Testis (tissue), 3 donors: ENCODE results near the gene DRG2. TPM values are rescaled to one million over a fixed set of nuclear protein-coding genes. Genes with fewer than 3 reads are reported as not detected.

Experiments used
- DNase-seq: peaks from one replicate; pipeline ENCODE4 v3.0.0-alpha.2; 2019
- H3K27ac ChIP-seq, 2 donors: fragments of 200-600 bp; sonication (generic); one replicate each; pipeline ENCODE4 v1.5.1; 2019
- H3K27me3 ChIP-seq: fragments of 200-600 bp; sonication (generic); one replicate; pipeline ENCODE4 v1.5.1; 2019
- H3K36me3 ChIP-seq: fragments of 200-600 bp; sonication (generic); one replicate; pipeline ENCODE4 v1.5.1; 2017; ENCODE audit warnings: low read depth; ENCODE audit errors: missing control alignments
- H3K4me1 ChIP-seq: fragments of 200-600 bp; sonication (generic); one replicate; pipeline ENCODE4 v1.5.1; 2019
- H3K4me3 ChIP-seq, 2 donors: fragments of 200-600 bp; sonication (generic); one replicate each; pipeline ENCODE4 v1.5.1; 2017 to 2019
- H3K9me3 ChIP-seq: fragments of 200-600 bp; sonication (generic); one replicate; pipeline ENCODE4 v1.5.1; 2017
- CTCF ChIP-seq, 3 experiments: fragments of 450-650 bp in 2 of 3; fragments of 200-600 bp in 1 of 3; sonication (generic) in 1 of 3; IDR thresholded peaks; one replicate each; pipeline ENCODE4 v1.5.1; 2016 to 2019; ENCODE audit warnings: antibody characterized with exemption in 3 of 3, mild to moderate bottlenecking in 2 of 3, moderate library complexity in 1 of 3
- POLR2A ChIP-seq: fragments of 450-650 bp; IDR thresholded peaks from one replicate; pipeline ENCODE4 v1.6.1; 2017; ENCODE audit warnings: antibody characterized with exemption, mild to moderate bottlenecking, moderate library complexity
- WGBS, 2 donors: methylation state at CpG; one replicate each; pipeline ENCODE4 v1.1.5; 2018; 5-methylcytosine and 5-hydroxymethylcytosine counted together
- intact Hi-C: fragments of 100-400 bp; cut with DNase I; formaldehyde crosslinking; loops from one replicate; pipeline ENCODE4 v1.15.1; 2023; ENCODE audit warnings: low total_unique reads
- polyA plus RNA-seq: library from polyadenylated mRNA; stranded (reverse); fragments of 350-450 nt; fragmentation: Illumina TruSeq; extraction: RNeasy Lipid Tissue Mini Kit (QIAGEN cat#74804); gene quantifications from one replicate; pipeline ENCODE4 v1.2.3, GENCODE V29; 2014; ENCODE audit warnings: low read depth, low replicate concordance; ENCODE audit not compliant: insufficient read depth
- total RNA-seq, 2 donors: library from RNA; depleted of rRNA; stranded (reverse); fragments of >200 nt; gene quantifications; one replicate each; pipeline ENCODE4 v1.2.3, GENCODE V29; 2016

Gene DRG2
- total and polyA plus RNA-seq, 3 donors from 2014 or later: 26.0 to 43.1 (median 42.9) TPM

DNA sequence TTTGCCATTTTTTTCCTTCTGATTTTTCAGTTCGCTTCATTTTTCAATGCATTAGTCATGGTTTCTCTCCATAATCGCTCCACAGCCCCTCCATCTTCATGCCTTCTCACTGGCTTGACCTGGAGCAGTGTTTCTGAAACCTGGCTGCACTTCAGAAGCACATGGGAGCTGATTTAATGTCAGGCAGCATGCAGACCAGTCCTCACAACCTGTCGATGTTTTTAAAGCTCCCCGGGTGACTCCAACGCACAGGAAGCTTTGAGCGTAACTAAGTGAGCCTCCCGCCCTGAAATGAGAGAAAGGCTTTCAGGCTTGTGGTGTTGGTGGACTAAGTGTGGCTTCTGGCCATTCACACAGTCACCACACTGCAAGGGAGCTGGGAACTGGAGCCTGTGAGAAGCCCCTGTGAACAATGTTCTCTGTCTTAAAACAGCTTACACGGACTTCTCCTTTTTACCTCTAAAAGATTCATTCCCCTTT is 16.8 kb upstream of the DRG2 start:
- intact Hi-C loops: no loop called here
- H3K9me3 ChIP-seq: no peaks in the 10 kb centered on the region
- no peak overlapping the region for H3K27ac ChIP-seq
- H3K4me3 ChIP-seq: no peak overlapping the region
- no peak for DNase-seq
- no peaks in the 10 kb centered on the region for H3K36me3 ChIP-seq
- H3K27me3 ChIP-seq: no peaks in the 10 kb centered on the region
- no peaks in the 10 kb centered on the region for H3K4me1 ChIP-seq
- TF ChIP-seq POLR2A (no peak), CTCF (IDR thresholded peaks at IDR 0.05) (no peak)
- 4 to 9% methylated on average over 7 to 8 of the region's 8 CpGs for WGBS, 2 donors

DNA sequence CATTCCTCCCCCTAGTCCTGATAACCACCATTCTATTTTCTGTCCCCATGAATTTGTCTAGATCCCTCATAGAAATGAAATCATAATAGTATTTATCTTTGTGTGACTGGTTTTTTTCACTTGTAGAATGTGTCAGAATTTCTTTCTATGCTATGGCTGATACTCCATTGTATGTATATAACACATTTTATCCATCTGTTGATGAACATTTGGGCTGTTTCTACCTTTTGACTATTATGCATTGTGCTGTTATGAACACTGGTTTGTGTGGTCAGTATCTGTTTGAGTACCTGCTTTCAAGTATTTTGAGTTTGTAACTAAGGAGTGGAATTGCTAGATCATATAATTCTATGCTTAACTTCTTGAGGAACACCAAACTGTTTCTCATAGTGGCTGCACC is 16.0 kb upstream of the DRG2 start:
- intact Hi-C loops: no loop called here
- no peak overlapping the region for H3K27ac ChIP-seq
- no peaks in the 10 kb centered on the region for H3K9me3 ChIP-seq
- no peak for TF ChIP-seq POLR2A
- TF ChIP-seq CTCF (IDR thresholded peaks at IDR 0.05): no peak
- H3K4me3 ChIP-seq: no peak overlapping the region
- H3K36me3 ChIP-seq: no peaks in the 10 kb centered on the region
- no peaks in the 10 kb centered on the region for H3K4me1 ChIP-seq
- no peaks in the 10 kb centered on the region for H3K27me3 ChIP-seq
- no peak for DNase-seq

- H3K4me3 ChIP-seq: no peak overlapping the region
- H3K36me3 ChIP-seq: no peaks in the 10 kb centered on the region
- TF ChIP-seq POLR2A: no peak
- no peak for TF ChIP-seq CTCF (IDR thresholded peaks at IDR 0.05)
- intact Hi-C loops: no loop called here
- no peak for DNase-seq
- H3K4me1 ChIP-seq: no peaks in the 10 kb centered on the region
- H3K27me3 ChIP-seq: no peaks in the 10 kb centered on the region
- no peaks in the 10 kb centered on the region for H3K9me3 ChIP-seq
- 85 to 87% methylated on average over 6 of the region's 6 CpGs for WGBS, 2 donors
- no peak overlapping the region for H3K27ac ChIP-seq
These were observed 13.0 kb upstream of the DRG2 start for GRCh38 chr17:18074566-18075272.

GRCh38 chr17:18076936-18077335 is 10.8 kb upstream of the DRG2 start:
- no peak for DNase-seq
- TF ChIP-seq POLR2A (no peak), CTCF (IDR thresholded peaks at IDR 0.05) (no peak)
- intact Hi-C loops: no loop called here
- Histone ChIP-seq H3K36me3 (no peaks in the 10 kb centered on the region), H3K27ac (no peak overlapping the region), H3K4me1 (no peaks in the 10 kb centered on the region), H3K27me3 (no peaks in the 10 kb centered on the region), H3K4me3 (no peak overlapping the region), H3K9me3 (no peaks in the 10 kb centered on the region)
- 70 to 73% methylated on average over 7 of the region's 7 CpGs for WGBS, 2 donors

DNA sequence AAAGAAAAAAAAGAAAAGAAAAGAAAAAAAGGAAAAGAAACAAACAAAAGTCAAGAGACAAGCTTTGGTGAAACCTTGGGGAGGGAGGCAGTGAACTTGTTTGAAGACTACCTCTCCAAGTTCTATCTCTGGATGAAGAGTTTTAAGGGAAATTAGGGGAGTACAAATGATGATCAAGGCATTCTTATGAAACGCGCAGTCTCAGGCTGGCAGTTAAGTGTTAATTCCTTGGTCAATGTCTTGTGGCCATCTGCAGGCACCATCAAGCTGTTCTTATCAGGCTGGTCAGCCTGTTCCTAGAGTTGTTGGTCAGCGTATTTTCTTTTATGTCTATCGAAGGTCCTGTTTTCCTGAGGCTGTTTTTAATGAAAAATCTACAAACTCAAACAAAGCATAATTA is 8.2 kb upstream of the DRG2 start:
- no peak for DNase-seq
- intact Hi-C loops: no loop called here
- 67 to 76% methylated on average over 4 of the region's 4 CpGs for WGBS, 2 donors
- Histone ChIP-seq H3K4me1 (no peaks in the 10 kb centered on the region), H3K27ac (no peak overlapping the region), H3K9me3 (no peaks in the 10 kb centered on the region), H3K27me3 (no peaks in the 10 kb centered on the region), H3K36me3 (no peaks in the 10 kb centered on the region), H3K4me3 (no peak overlapping the region)
- TF ChIP-seq CTCF (IDR thresholded peaks at IDR 0.05) (no peak), POLR2A (no peak)
